GM12878 (cell line): ENCODE data around the gene METRN. TPM values are rescaled to one million over a fixed set of nuclear protein-coding genes. Genes with fewer than 3 reads are reported as not detected.
A peak's percentile ranks its signal among the peaks of the same experiment; 100 is the strongest.

Experiments
- CBFB ChIP-seq: IDR thresholded peaks from 2 replicates; pipeline ENCODE4 v1.6.1; 2016; ENCODE audit warnings: antibody characterized with exemption, low read depth
- CHD2 ChIP-seq: IDR thresholded peaks from 2 replicates; pipeline ENCODE4 v1.6.1; 2011; ENCODE audit warnings: low read depth, low read length, improper control_type of control experiment, borderline replicate concordance
- GABPA ChIP-seq: IDR thresholded peaks from 2 replicates; pipeline ENCODE4 v1.6.1; 2014; ENCODE audit warnings: antibody characterized with exemption, low read depth, mild to moderate bottlenecking, inconsistent platforms
- GATAD2B ChIP-seq: fragments of 450-650 bp; conservative IDR thresholded peaks from 2 replicates; pipeline ENCODE4 v1.6.1; 2017; ENCODE audit warnings: low read depth, mild to moderate bottlenecking, moderate library complexity
- HDAC6 ChIP-seq: fragments of 200-600 bp; sonication (generic); IDR thresholded peaks from one replicate; pipeline ENCODE4 v1.8.0; 2017; ENCODE audit warnings: antibody characterized with exemption; ENCODE audit not compliant: unreplicated experiment
- HDGF ChIP-seq: fragments of 450-650 bp; IDR thresholded peaks from 2 replicates; pipeline ENCODE4 v1.6.1; 2016; ENCODE audit warnings: antibody characterized with exemption
- KAT2A ChIP-seq: conservative IDR thresholded peaks from 2 replicates; pipeline ENCODE4 v1.6.1; 2011; ENCODE audit warnings: low read depth, low read length; ENCODE audit not compliant: control insufficient read depth
- MEF2B ChIP-seq: fragments of 450-650 bp; IDR thresholded peaks from 2 replicates; pipeline ENCODE4 v1.6.1; 2018; ENCODE audit warnings: mild to moderate bottlenecking, moderate library complexity; ENCODE audit not compliant: partially characterized antibody, poor library complexity, severe bottlenecking
- NFIC ChIP-seq: IDR thresholded peaks from 2 replicates; pipeline ENCODE4 v1.6.1; 2012; ENCODE audit warnings: low read depth, mild to moderate bottlenecking, inconsistent platforms, low read length, moderate library complexity
- NFXL1 ChIP-seq: fragments of 450-650 bp; IDR thresholded peaks from 2 replicates; pipeline ENCODE4 v1.6.1; 2017; ENCODE audit warnings: antibody characterized with exemption, mild to moderate bottlenecking, borderline replicate concordance
- NR2C2 ChIP-seq: IDR thresholded peaks from 2 replicates; pipeline ENCODE4 v1.6.1; 2011; ENCODE audit warnings: borderline replicate concordance, low read depth; ENCODE audit not compliant: control insufficient read depth, insufficient read length
- NR2F1 ChIP-seq: fragments of 450-650 bp; conservative IDR thresholded peaks from 2 replicates; pipeline ENCODE4 v1.6.1; 2017; ENCODE audit warnings: mild to moderate bottlenecking
- SIX5 ChIP-seq: IDR thresholded peaks from 2 replicates; pipeline ENCODE4 v1.6.1; 2011; ENCODE audit warnings: mild to moderate bottlenecking, low read depth, low read length, moderate library complexity; ENCODE audit not compliant: severe bottlenecking
- STAT3 ChIP-seq: IDR thresholded peaks from 2 replicates; pipeline ENCODE4 v1.6.1; 2011; ENCODE audit warnings: low read depth, low read length, improper control_type of control experiment
- TCF7 ChIP-seq: IDR thresholded peaks from 2 replicates; pipeline ENCODE4 v1.6.1; 2014; ENCODE audit warnings: antibody characterized with exemption, borderline replicate concordance
- ZNF384 ChIP-seq: IDR thresholded peaks from 2 replicates; pipeline ENCODE4 v1.6.1; 2012; ENCODE audit warnings: low read depth, mild to moderate bottlenecking, low read length, improper control_type of control experiment, borderline replicate concordance
- ZNF622 ChIP-seq: fragments of 450-650 bp; IDR thresholded peaks from 2 replicates; pipeline ENCODE4 v1.6.1; 2017; ENCODE audit warnings: mild to moderate bottlenecking, inconsistent platforms
- ZSCAN29 ChIP-seq: fragments of 450-650 bp; IDR thresholded peaks from 2 replicates; pipeline ENCODE4 v1.6.1; 2017; ENCODE audit warnings: mild to moderate bottlenecking, moderate library complexity
- polyA plus RNA-seq, 11 experiments: library from polyadenylated mRNA; depleted of rRNA in 4 of 11; unstranded in 6 of 11; stranded (reverse) in 5 of 11; fragments of >200 nt; fragmentation: Nextera tagmentation in 4 of 11; fragmentation: Illumina TruSeq in 1 of 11; extraction: Ambion mirVana in 4 of 11; extraction: Trizol in 1 of 11; gene quantifications; 1 replicate in 1 of 11; 2 replicates in 10 of 11; pipeline versions ENCODE4 v1.2.1 to v1.2.3, GENCODE V29; 2011 to 2016; ENCODE audit warnings: inconsistent platforms in 2 of 11, missing spikeins in 2 of 11, low read depth in 1 of 11
- total RNA-seq, 4 experiments: library from RNA; depleted of rRNA in 3 of 4; stranded (reverse); fragments of >200 nt in 3 of 4; fragmentation: Illumina TruSeq in 1 of 4; extraction: Trizol in 1 of 4; gene quantifications; 2 replicates each; pipeline versions ENCODE4 v1.2.1 to v1.2.3, GENCODE V29; 2013 to 2021
- TF ChIP-seq, protein P1 (sequence below): fragments of 450-650 bp; IDR thresholded peaks from 2 replicates; pipeline ENCODE4 v1.6.1; 2018; ENCODE audit warnings: mild to moderate bottlenecking, low read depth, moderate library complexity; ENCODE audit not compliant: partially characterized antibody
- TF ChIP-seq, protein P2 (sequence below): fragments of 450-650 bp; IDR thresholded peaks from 2 replicates; pipeline ENCODE4 v1.6.1; 2017; ENCODE audit warnings: mild to moderate bottlenecking, moderate library complexity
- TF ChIP-seq, protein P3 (sequence below): fragments of 150-350 bp; IDR thresholded peaks from 2 replicates; pipeline ENCODE4 v1.6.1; 2016; ENCODE audit warnings: low read depth, low read length

Gene METRN
- total and polyA plus RNA-seq, 10 of the 15 experiments (the other 5 are each of a cell fraction or from before 2014, with no cell fraction given): 0.11 to 12.8 (median 1.1) TPM; not detected in 1

DNA sequence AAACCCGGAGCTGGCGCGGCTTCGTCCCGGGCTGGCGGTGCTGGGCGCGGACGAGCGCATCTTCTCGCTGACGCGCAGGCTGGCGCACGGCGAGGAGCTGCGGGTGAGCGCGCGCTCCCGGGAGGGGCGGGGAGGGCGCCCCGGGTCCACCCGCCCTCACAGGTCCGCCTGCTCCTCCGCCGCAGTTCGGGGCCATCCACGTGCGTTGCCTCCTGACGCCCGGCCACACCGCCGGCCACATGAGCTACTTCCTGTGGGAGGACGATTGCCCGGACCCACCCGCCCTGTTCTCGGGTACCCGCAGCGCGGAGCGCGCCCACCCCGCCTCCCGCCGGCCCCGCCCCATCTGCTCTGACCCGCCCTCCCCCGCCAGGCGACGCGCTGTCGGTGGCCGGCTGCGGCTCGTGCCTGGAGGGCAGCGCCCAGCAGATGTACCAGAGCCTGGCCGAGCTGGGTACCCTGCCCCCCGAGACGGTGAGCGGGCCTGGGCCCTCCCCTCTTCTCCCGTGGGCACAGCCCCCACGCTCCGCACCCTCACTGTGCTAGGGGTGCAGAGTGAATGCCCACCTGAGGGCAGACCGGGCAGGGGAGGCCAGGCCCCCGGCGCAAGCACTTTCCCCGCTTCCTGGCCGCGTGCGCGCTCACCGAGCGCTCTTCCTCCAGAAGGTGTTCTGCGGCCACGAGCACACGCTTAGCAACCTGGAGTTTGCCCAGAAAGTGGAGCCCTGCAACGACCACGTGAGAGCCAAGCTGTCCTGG lies 13.4 kb downstream of the METRN start (continued):
- TF ChIP-seq SIX5 (no peak), NR2C2 (no peak), STAT3 (no peak), ZNF384 (no peak), CBFB (no peak), CHD2 (no peak), GATAD2B (no peak), HDGF (no peak), KAT2A (no peak), MEF2B (peak; percentile 29), HDAC6 (no peak), NFXL1 (no peak), GABPA (no peak), NR2F1 (0 out of 2 replicates have a peak, but pooled peaks have one; percentile 22), ZNF622 (no peak), TCF7 (no peak), NFIC (no peak), ZSCAN29 (no peak)
- TF ChIP-seq, protein P1, sequence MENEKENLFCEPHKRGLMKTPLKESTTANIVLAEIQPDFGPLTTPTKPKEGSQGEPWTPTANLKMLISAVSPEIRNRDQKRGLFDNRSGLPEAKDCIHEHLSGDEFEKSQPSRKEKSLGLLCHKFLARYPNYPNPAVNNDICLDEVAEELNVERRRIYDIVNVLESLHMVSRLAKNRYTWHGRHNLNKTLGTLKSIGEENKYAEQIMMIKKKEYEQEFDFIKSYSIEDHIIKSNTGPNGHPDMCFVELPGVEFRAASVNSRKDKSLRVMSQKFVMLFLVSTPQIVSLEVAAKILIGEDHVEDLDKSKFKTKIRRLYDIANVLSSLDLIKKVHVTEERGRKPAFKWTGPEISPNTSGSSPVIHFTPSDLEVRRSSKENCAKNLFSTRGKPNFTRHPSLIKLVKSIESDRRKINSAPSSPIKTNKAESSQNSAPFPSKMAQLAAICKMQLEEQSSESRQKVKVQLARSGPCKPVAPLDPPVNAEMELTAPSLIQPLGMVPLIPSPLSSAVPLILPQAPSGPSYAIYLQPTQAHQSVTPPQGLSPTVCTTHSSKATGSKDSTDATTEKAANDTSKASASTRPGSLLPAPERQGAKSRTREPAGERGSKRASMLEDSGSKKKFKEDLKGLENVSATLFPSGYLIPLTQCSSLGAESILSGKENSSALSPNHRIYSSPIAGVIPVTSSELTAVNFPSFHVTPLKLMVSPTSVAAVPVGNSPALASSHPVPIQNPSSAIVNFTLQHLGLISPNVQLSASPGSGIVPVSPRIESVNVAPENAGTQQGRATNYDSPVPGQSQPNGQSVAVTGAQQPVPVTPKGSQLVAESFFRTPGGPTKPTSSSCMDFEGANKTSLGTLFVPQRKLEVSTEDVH: no peak
- TF ChIP-seq, protein P2, sequence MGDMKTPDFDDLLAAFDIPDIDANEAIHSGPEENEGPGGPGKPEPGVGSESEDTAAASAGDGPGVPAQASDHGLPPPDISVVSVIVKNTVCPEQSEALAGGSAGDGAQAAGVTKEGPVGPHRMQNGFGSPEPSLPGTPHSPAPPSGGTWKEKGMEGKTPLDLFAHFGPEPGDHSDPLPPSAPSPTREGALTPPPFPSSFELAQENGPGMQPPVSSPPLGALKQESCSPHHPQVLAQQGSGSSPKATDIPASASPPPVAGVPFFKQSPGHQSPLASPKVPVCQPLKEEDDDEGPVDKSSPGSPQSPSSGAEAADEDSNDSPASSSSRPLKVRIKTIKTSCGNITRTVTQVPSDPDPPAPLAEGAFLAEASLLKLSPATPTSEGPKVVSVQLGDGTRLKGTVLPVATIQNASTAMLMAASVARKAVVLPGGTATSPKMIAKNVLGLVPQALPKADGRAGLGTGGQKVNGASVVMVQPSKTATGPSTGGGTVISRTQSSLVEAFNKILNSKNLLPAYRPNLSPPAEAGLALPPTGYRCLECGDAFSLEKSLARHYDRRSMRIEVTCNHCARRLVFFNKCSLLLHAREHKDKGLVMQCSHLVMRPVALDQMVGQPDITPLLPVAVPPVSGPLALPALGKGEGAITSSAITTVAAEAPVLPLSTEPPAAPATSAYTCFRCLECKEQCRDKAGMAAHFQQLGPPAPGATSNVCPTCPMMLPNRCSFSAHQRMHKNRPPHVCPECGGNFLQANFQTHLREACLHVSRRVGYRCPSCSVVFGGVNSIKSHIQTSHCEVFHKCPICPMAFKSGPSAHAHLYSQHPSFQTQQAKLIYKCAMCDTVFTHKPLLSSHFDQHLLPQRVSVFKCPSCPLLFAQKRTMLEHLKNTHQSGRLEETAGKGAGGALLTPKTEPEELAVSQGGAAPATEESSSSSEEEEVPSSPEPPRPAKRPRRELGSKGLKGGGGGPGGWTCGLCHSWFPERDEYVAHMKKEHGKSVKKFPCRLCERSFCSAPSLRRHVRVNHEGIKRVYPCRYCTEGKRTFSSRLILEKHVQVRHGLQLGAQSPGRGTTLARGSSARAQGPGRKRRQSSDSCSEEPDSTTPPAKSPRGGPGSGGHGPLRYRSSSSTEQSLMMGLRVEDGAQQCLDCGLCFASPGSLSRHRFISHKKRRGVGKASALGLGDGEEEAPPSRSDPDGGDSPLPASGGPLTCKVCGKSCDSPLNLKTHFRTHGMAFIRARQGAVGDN: peak; percentile 60; the same call in 1 of the 2 replicates
- TF ChIP-seq, protein P3, sequence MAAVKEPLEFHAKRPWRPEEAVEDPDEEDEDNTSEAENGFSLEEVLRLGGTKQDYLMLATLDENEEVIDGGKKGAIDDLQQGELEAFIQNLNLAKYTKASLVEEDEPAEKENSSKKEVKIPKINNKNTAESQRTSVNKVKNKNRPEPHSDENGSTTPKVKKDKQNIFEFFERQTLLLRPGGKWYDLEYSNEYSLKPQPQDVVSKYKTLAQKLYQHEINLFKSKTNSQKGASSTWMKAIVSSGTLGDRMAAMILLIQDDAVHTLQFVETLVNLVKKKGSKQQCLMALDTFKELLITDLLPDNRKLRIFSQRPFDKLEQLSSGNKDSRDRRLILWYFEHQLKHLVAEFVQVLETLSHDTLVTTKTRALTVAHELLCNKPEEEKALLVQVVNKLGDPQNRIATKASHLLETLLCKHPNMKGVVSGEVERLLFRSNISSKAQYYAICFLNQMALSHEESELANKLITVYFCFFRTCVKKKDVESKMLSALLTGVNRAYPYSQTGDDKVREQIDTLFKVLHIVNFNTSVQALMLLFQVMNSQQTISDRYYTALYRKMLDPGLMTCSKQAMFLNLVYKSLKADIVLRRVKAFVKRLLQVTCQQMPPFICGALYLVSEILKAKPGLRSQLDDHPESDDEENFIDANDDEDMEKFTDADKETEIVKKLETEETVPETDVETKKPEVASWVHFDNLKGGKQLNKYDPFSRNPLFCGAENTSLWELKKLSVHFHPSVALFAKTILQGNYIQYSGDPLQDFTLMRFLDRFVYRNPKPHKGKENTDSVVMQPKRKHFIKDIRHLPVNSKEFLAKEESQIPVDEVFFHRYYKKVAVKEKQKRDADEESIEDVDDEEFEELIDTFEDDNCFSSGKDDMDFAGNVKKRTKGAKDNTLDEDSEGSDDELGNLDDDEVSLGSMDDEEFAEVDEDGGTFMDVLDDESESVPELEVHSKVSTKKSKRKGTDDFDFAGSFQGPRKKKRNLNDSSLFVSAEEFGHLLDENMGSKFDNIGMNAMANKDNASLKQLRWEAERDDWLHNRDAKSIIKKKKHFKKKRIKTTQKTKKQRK: no peak
